Hepatocyte (in vitro differentiated cells): Measurements from ENCODE around the gene DISP1. TPM values are rescaled to one million over a fixed set of nuclear protein-coding genes. Genes with fewer than 3 reads are reported as not detected.

Experiments used
- DNase-seq: peaks from one replicate; pipeline ENCODE4 v3.0.0-alpha.2; 2016; ENCODE audit warnings: low spot score
- H2AFZ ChIP-seq: fragments of 200-600 bp; sonication (generic); 2 replicates; pipeline ENCODE4 v1.6.0; 2016; ENCODE audit warnings: antibody characterized with exemption, mild to moderate bottlenecking
- H3K27ac ChIP-seq: fragments of 200-600 bp; sonication (generic); 2 replicates; pipeline ENCODE4 v1.5.1; 2016; ENCODE audit warnings: mild to moderate bottlenecking
- H3K27me3 ChIP-seq: fragments of 200-600 bp; sonication (generic); 2 replicates; pipeline ENCODE4 v1.6.1; 2016
- H3K36me3 ChIP-seq: fragments of 200-600 bp; sonication (generic); replicated peaks from 2 replicates; pipeline ENCODE4 v1.5.1; 2016; ENCODE audit warnings: low read depth; ENCODE audit not compliant: insufficient read depth
- H3K4me1 ChIP-seq: fragments of 200-600 bp; sonication (generic); 2 replicates; pipeline ENCODE4 v1.5.1; 2016; ENCODE audit warnings: mild to moderate bottlenecking, moderate library complexity; ENCODE audit not compliant: insufficient read depth
- H3K4me2 ChIP-seq: fragments of 200-600 bp; sonication (generic); 2 replicates; pipeline ENCODE4 v1.6.0; 2016
- H3K4me3 ChIP-seq: fragments of 200-600 bp; sonication (generic); 2 replicates; pipeline ENCODE4 v1.5.1; 2016; ENCODE audit warnings: mild to moderate bottlenecking
- H3K79me2 ChIP-seq: fragments of 200-600 bp; sonication (generic); 2 replicates; pipeline ENCODE4 v1.6.0; 2017; ENCODE audit warnings: mild to moderate bottlenecking
- H3K9me2 ChIP-seq: fragments of 200-600 bp; sonication (generic); replicated peaks from 2 replicates; pipeline ENCODE4 v1.6.0; 2017; ENCODE audit warnings: mild to moderate bottlenecking; ENCODE audit not compliant: insufficient read depth
- H3K9me3 ChIP-seq: fragments of 200-600 bp; sonication (generic); 2 replicates; pipeline ENCODE4 v1.5.1; 2016; ENCODE audit warnings: low read depth, mild to moderate bottlenecking
- H4K20me1 ChIP-seq: fragments of 200-600 bp; sonication (generic); 2 replicates; pipeline ENCODE4 v1.6.0; 2016; ENCODE audit warnings: mild to moderate bottlenecking; ENCODE audit not compliant: insufficient read depth, poor library complexity, severe bottlenecking
- EZH2 ChIP-seq: fragments of 200-600 bp; sonication (generic); IDR thresholded peaks from 2 replicates; pipeline ENCODE4 v1.6.1; 2016; ENCODE audit warnings: antibody characterized with exemption, mild to moderate bottlenecking, borderline replicate concordance
- EZH2phosphoT487 ChIP-seq: fragments of 200-600 bp; sonication (generic); IDR thresholded peaks from one replicate; pipeline ENCODE4 v1.6.1; 2018; ENCODE audit warnings: antibody characterized with exemption, mild to moderate bottlenecking, low read depth, moderate library complexity; ENCODE audit not compliant: unreplicated experiment, severe bottlenecking
- WGBS: methylation state at CpG from one replicate; pipeline ENCODE4 v1.1.6; 2016; ENCODE audit warnings: low lambda C conversion rate; ENCODE audit errors: missing lambda C conversion rate; 5-methylcytosine and 5-hydroxymethylcytosine counted together
- polyA plus RNA-seq: library from polyadenylated mRNA; unstranded; fragments of >200 nt; fragmentation: Nextera tagmentation; extraction: Ambion mirVana; gene quantifications from 2 replicates; pipeline ENCODE4 v1.2.1, GENCODE V29; 2016
- total RNA-seq: library from RNA; depleted of rRNA; stranded (reverse); fragments of >200 nt; gene quantifications from 2 replicates; pipeline ENCODE4 v1.2.3, GENCODE V29; 2014
- TF ChIP-seq, protein P1 (sequence below): fragments of 200-600 bp; sonication (generic); IDR thresholded peaks from 2 replicates; pipeline ENCODE4 v1.5.1; 2016; ENCODE audit warnings: antibody characterized with exemption, mild to moderate bottlenecking; ENCODE audit not compliant: poor library complexity

Gene DISP1
- total and polyA plus RNA-seq, 2 experiments from 2014 or later = 10.1 to 14.6 TPM

DNA sequence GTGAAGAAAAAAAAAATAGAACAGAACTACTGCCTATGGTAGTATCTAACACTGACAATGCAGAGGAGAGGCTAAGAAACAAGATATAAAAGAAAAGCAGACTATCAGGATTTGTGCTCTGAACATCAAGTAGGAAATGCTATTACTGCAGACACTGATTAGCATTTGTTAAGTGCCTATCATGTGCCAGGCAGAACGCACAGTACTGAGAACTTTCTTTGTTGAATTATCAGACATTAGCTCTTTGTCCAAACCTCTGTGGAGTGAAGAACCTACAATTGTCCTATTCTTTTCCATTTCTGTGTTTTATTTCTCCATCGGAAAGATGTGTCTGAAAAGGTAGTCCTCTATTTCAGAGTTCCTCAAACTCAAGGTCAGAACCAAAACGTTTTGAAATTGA, 30.5 kb upstream of the DISP1 start:
- Histone ChIP-seq H3K27ac (no peak overlapping the region), H2AFZ (no peak overlapping the region), H3K9me3 (no peaks in the 10 kb centered on the region), H3K4me1 (peaks cover 8% of the 10 kb centered on the region), H3K4me2 (peak overlapping the region; percentile 23), H3K27me3 (no peaks in the 10 kb centered on the region), H3K9me2 (no peaks in the 10 kb centered on the region), H3K79me2 (no peaks in the 10 kb centered on the region), H3K36me3 (no peaks in the 10 kb centered on the region), H3K4me3 (no peak overlapping the region), H4K20me1 (no peaks in the 10 kb centered on the region)
- TF ChIP-seq, protein P1, sequence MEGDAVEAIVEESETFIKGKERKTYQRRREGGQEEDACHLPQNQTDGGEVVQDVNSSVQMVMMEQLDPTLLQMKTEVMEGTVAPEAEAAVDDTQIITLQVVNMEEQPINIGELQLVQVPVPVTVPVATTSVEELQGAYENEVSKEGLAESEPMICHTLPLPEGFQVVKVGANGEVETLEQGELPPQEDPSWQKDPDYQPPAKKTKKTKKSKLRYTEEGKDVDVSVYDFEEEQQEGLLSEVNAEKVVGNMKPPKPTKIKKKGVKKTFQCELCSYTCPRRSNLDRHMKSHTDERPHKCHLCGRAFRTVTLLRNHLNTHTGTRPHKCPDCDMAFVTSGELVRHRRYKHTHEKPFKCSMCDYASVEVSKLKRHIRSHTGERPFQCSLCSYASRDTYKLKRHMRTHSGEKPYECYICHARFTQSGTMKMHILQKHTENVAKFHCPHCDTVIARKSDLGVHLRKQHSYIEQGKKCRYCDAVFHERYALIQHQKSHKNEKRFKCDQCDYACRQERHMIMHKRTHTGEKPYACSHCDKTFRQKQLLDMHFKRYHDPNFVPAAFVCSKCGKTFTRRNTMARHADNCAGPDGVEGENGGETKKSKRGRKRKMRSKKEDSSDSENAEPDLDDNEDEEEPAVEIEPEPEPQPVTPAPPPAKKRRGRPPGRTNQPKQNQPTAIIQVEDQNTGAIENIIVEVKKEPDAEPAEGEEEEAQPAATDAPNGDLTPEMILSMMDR = no peak
- no peak for TF ChIP-seq EZH2phosphoT487
- no peak for TF ChIP-seq EZH2
- 52% methylated on average over 3 of the region's 3 CpGs for WGBS
- no peak for DNase-seq

DNA sequence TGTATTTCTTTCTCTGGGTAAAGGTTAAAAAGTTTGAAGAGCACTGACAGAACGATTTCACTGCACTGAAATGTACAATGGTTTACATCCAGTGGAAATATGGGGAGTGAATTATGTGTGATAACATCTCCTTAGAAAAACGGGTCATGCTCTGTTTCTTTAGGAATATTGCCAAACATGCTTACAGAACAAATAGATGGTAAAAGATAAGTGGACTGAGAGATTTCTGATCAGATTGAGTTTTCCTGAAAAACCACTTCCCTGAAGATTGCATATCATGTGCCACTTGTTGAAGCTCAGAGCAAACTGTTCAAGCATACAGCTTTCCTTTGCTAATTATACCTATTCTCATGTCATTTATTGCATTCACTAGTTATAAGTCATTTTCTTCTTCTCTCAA, 29.9 kb upstream of the DISP1 start:
- WGBS = 7% methylated on average over 2 of the region's 2 CpGs

DNA sequence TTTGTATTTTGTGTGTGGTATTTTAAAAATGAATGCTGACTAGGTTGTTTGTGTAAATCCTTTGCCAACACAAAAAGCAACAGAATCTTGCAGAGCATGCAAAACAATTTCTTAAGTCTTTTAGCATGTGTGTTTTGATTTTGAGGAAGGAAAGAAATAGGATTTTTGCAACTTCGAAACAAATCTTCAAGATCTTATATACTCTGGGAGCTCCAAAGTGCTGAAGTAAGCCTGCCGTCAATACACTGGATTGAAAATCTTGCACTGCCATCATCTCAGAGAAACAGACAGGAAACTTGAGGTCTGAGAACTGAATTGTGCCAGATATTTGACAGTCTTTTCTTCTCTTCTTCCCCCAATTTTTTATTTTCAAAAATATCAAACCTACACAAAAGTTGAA, 29.3 kb upstream of the DISP1 start:
- no peak for DNase-seq

More for the DNA sequence above, 29.9 kb upstream of the DISP1 start:
- TF ChIP-seq EZH2phosphoT487 (no peak), EZH2 (no peak)
- TF ChIP-seq, protein P1 = no peak
- Histone ChIP-seq H3K9me2 (no peaks in the 10 kb centered on the region), H2AFZ (no peak overlapping the region), H3K4me3 (no peak overlapping the region), H3K4me1 (peaks cover 8% of the 10 kb centered on the region), H3K36me3 (no peaks in the 10 kb centered on the region), H4K20me1 (no peaks in the 10 kb centered on the region), H3K27ac (no peak overlapping the region), H3K27me3 (no peaks in the 10 kb centered on the region), H3K4me2 (peak overlapping the region; percentile 23), H3K9me3 (no peaks in the 10 kb centered on the region), H3K79me2 (no peaks in the 10 kb centered on the region)
- no peak for DNase-seq

DNA sequence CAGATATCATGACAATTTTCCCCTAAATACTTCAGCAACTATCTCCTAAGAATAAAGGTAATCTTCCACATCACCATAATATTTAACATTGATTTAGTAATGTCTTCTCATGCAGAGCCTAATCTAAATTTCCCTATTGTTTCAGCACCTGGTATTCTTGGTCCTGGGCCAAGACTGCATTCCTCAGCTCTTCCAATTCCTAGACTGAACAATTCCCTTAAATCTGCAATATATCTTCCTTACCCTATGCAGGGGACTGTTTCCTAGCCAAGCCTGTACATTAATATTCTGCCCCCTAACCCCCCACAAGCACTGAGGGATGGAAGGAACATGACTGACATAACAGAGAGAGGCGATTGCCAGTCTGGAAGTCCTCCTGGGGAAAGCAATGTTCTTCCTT, 28.7 kb upstream of the DISP1 start:
- Histone ChIP-seq H3K36me3 (no peaks in the 10 kb centered on the region), H3K4me1 (peaks cover 8% of the 10 kb centered on the region), H3K79me2 (no peaks in the 10 kb centered on the region), H3K4me3 (no peak overlapping the region), H3K4me2 (no peak overlapping the region), H2AFZ (no peak overlapping the region), H3K9me3 (no peaks in the 10 kb centered on the region), H3K9me2 (no peaks in the 10 kb centered on the region), H4K20me1 (no peaks in the 10 kb centered on the region), H3K27me3 (no peaks in the 10 kb centered on the region), H3K27ac (no peak overlapping the region)
- 91% methylated on average over 1 of the region's 1 CpG for WGBS
- TF ChIP-seq EZH2 (no peak), EZH2phosphoT487 (no peak)
- TF ChIP-seq, protein P1 = no peak
- DNase-seq = no peak

More for the DNA sequence above, 29.3 kb upstream of the DISP1 start:
- no peak overlapping the region for H3K4me2 ChIP-seq
- H3K4me3 ChIP-seq = no peak overlapping the region
- no peak overlapping the region for H3K27ac ChIP-seq
- no peak overlapping the region for H2AFZ ChIP-seq
- WGBS = 82% methylated on average over 2 of the region's 2 CpGs
- no peaks in the 10 kb centered on the region for H3K9me3 ChIP-seq
- H3K79me2 ChIP-seq = no peaks in the 10 kb centered on the region
- no peaks in the 10 kb centered on the region for H3K9me2 ChIP-seq
- no peak for TF ChIP-seq EZH2phosphoT487
- TF ChIP-seq EZH2 = no peak
- H3K4me1 ChIP-seq = peaks cover 8% of the 10 kb centered on the region
- H3K36me3 ChIP-seq = no peaks in the 10 kb centered on the region
- no peaks in the 10 kb centered on the region for H3K27me3 ChIP-seq
- H4K20me1 ChIP-seq = no peaks in the 10 kb centered on the region
